HK-2 (cell line): ENCODE data around the gene MYBPC3.

Experiments
- DNase-seq: peaks from one replicate; pipeline ENCODE4 v3.0.0-alpha.2; 2018; ENCODE audit not compliant: unreplicated experiment

Gene MYBPC3

GRCh38 chr11:47352556-47352955, at the start of gene MYBPC3:
Gene MYBPC3 (minus strand): TSS chr11:47352702. CDS start chr11:47352647, 55 bp downstream.
- DNase-seq = no peak

DNA sequence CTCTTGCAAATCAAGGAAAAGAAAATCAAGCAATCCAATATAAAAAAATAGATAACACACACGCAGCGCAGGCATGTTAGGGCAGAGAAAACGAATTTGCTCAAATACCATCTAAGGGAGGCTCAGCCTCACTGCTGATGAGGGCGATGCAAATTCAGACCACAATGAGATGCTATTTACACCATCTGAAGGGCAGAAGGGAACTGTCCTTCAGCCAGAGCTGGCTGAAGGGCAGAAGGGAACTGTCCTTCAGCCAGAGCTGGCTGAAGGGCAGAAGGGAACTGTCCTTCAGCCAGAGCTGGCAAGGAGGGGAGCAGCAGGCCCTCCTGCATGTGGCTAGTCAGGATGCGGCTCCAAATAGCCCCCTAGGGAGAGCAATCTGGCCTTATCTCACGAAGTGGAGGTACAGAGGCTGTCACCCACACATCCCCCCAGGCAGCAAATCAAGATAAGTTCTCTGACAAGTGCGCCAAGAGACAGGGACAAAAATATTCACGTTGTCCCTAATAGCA, 48.3 kb upstream of the MYBPC3 start:
- no peak for DNase-seq

GRCh38 chr11:47399860-47400767, 47.6 kb upstream of the MYBPC3 start:
- no peak for DNase-seq

DNA sequence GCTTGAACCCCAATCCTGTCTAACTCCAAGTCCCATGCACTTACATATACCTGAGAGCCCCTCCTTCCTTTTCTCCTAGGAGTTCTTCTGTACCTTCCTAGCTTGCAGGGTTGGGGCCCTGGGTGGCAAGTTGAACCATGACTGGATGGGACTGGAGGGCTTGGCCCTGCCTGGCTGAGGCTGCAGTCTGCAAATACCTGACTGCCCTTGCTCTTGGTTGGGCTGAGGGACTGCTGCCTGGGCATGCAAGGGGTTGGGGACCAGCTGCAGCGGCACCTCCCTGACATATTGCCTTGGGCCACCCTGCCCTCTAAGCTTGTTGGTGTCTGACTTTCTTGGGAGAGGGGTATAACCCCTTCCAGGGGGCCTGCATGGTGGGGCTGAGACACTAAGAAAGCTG, 46.0 kb upstream of the MYBPC3 start:
- no peak for DNase-seq

GRCh38 chr11:47398011-47398410, 45.5 kb upstream of the MYBPC3 start:
- DNase-seq = no peak

DNA sequence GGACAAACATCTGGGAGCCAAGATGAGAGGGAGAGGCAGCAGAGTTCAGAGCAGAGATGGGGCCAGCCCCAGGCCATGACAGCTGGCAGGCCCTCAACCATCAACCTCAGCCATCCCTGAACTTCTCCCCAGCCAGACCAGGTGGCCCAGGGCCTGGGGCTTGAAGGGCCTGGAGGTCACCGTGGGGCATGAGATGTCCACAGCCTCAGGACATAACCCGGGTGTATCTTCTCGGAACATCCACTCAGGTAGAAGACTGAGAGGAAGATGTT, 43.5 kb upstream of the MYBPC3 start:
- no peak for DNase-seq

GRCh38 chr11:47395223-47396048, 42.9 kb upstream of the MYBPC3 start:
- no peak for DNase-seq

GRCh38 chr11:47394322-47395222, 42.1 kb upstream of the MYBPC3 start:
- no peak for DNase-seq

DNA sequence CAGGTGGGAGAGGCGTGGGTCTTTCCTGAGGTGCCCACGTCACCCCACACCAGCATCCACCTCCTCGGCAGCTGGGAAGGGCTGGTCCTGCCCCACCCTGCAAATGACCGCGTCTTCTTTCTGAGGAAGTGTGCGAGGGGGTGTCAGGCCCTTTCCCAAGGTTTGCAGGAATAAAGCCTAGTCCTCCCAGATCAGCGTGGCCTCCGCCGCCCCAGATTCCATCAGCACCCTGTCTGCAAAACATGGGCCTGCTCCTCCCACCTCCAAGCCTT, 41.5 kb upstream of the MYBPC3 start:
- no peak for DNase-seq

GRCh38 chr11:47393163-47394049, 40.9 kb upstream of the MYBPC3 start:
- peak; percentile 46 for DNase-seq

- no peak for DNase-seq
These were observed 40.2 kb upstream of the MYBPC3 start for GRCh38 chr11:47392546-47393162.

- no peak for DNase-seq
These were observed 39.4 kb upstream of the MYBPC3 start for GRCh38 chr11:47391711-47392432.

DNA sequence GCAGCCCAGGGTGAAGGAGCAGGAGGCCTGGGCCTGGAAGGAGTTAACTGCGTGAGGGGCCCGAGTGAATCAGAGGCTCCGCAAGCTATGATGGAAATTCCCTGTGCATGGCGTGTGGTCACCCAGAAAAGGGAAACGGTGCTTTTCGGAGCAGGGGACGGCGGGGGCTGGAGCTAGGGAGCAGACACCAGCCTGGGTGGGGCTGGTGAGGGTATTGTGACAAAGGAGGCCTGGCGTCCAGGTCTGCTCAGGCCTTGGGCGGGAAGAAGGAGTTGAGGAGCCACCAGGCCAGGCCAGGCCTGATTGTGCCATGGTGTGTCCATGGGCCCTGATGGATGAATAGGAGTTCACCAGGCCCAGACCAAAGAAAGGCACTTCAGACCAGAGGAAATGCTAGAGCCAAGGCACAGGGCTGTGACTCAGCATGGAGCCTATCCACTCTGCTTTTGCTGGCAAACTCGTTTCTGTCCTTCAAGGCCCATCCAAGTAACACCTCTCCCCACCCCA, 38.6 kb upstream of the MYBPC3 start:
- DNase-seq = no peak

GRCh38 chr11:47390422-47390760, 37.9 kb upstream of the MYBPC3 start:
- no peak for DNase-seq

- no peak for DNase-seq
These were observed 37.3 kb upstream of the MYBPC3 start for GRCh38 chr11:47389577-47390421.

DNA sequence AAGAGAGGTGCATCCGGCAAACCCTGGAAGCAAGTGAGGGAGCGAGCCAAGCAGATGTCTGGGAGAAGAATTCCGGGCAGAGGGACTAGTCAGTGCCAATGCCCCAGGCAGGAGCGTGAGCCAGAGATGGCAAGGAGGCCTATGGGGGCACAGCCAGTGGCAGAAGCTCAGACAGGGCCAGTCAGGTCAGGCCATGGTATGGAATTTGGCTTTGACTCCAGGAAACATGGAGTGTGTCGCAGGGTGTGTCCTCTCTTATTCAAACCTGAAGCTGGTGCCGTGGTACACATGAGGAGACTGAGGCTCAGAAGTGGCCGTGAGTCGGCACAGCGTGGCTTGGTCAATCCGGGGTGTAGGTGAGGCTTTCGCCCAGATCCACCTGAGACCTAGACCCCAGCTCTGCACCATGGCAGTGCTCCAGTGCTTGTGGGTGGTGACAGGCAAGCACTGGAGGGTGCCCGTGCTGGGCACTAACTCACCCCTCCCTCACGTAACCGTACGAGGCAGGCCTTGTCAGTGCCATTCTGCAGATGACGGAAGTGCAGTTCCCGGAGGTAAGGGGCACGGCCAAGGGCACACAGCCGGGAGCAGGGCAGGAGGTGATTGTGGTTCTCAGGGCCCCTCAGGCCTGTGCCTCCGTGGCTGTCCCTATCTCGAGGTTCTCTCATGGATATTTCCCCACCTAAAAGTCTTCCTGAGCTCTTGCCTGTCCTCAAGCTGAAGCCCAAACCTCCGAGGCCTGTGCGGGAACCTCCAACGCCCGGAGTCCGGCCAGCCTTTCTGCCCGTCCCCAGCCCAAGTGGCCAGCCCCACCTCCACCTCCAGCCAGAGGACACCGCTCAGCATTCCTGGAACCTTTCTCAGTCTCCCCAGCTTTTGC, 36.4 kb upstream of the MYBPC3 start:
- DNase-seq = no peak

- DNase-seq = no peak
These were observed 35.6 kb upstream of the MYBPC3 start for GRCh38 chr11:47387944-47388696.
